ENCODE data around the gene ABCB9.

- no peak for TF ChIP-seq CTCF (IDR thresholded peaks at IDR 0.05; ENCODE audit: control extremely low read depth in 1 of 3, insufficient read depth in 1 of 3, low read depth in 1 of 3, low read length in 3 of 3)
- TF ChIP-seq YY1 (IDR thresholded peaks at IDR 0.05; ENCODE audit: low read depth, low read length): no peak
- TF ChIP-seq POLR2AphosphoS5 (IDR thresholded peaks at IDR 0.05; ENCODE audit: low read depth, low read length): no peak
- no peak for TF ChIP-seq RAD21 (IDR thresholded peaks at IDR 0.05 in 1 of 2, conservative IDR thresholded peaks at IDR 0.05 in 1 of 2; ENCODE audit: low read depth in 2 of 2, low read length in 2 of 2)
- TF ChIP-seq NANOG (IDR thresholded peaks at IDR 0.05; ENCODE audit: insufficient read depth, low read depth, low read length, poor library complexity, severe bottlenecking): no peak
- no peak for TF ChIP-seq POLR2A (IDR thresholded peaks at IDR 0.05; ENCODE audit: control extremely low read depth in 1 of 2, low read depth in 2 of 2, low read length in 2 of 2)
- TF ChIP-seq ATF3 (IDR thresholded peaks at IDR 0.05; ENCODE audit: insufficient read depth, low read depth, low read length): no peak
- no peak for TF ChIP-seq GABPA (IDR thresholded peaks at IDR 0.05; ENCODE audit: borderline replicate concordance, insufficient read depth, low read length)
- TF ChIP-seq KDM1A (IDR thresholded peaks at IDR 0.05; ENCODE audit: borderline replicate concordance, low read length): no peak
- no peak for TF ChIP-seq ATF2 (IDR thresholded peaks at IDR 0.05; ENCODE audit: low read length)
Observed at GRCh38 chr12:122929812-122930211, 36.5 kb downstream of the ABCB9 start.

All from H1 (cell line).